SK-N-SH (cell line): ENCODE measurements around the gene ADAMTSL1.

Experiments
- CTCF ChIP-seq: fragments of 200-600 bp; sonication (generic); IDR thresholded peaks from 2 replicates; pipeline ENCODE4 v1.6.1; 2017; ENCODE audit warnings: antibody characterized with exemption, mild to moderate bottlenecking, moderate library complexity
- MAX ChIP-seq: IDR thresholded peaks from 2 replicates; pipeline ENCODE4 v1.4.0; 2012; ENCODE audit warnings: low read depth
- POLR2AphosphoS5 ChIP-seq: IDR thresholded peaks from 2 replicates; pipeline ENCODE4 v1.6.1; 2012; ENCODE audit warnings: low read depth, low read length
- RAD21 ChIP-seq: IDR thresholded peaks from 2 replicates; pipeline ENCODE4 v1.6.1; 2012; ENCODE audit warnings: mild to moderate bottlenecking, low read length
- REST ChIP-seq: IDR thresholded peaks from 2 replicates; pipeline ENCODE4 v1.6.1; 2012; ENCODE audit warnings: mild to moderate bottlenecking, low read depth, low read length, moderate library complexity
- SMC3 ChIP-seq: IDR thresholded peaks from 2 replicates; pipeline ENCODE4 v1.6.1; 2012; ENCODE audit warnings: low read depth, low read length, improper control_type of control experiment
- TAF1 ChIP-seq: IDR thresholded peaks from 2 replicates; pipeline ENCODE4 v1.6.1; 2012; ENCODE audit warnings: low read depth, mild to moderate bottlenecking, low read length, moderate library complexity, borderline replicate concordance
- USF1 ChIP-seq: IDR thresholded peaks from 2 replicates; pipeline ENCODE4 v1.4.0; 2012; ENCODE audit warnings: low read depth, borderline replicate concordance
- YY1 ChIP-seq: IDR thresholded peaks from 2 replicates; pipeline ENCODE4 v1.4.0; 2012; ENCODE audit warnings: low read depth, mild to moderate bottlenecking
- ZBTB33 ChIP-seq: IDR thresholded peaks from 2 replicates; pipeline ENCODE4 v1.4.0; 2012; ENCODE audit warnings: low read depth, borderline replicate concordance

GRCh38 chr9:18855656-18856055, 381.7 kb downstream of the ADAMTSL1 start:
- TF ChIP-seq CTCF, result no peak
- TF ChIP-seq POLR2AphosphoS5, result no peak
- no peak for TF ChIP-seq SMC3
- no peak for TF ChIP-seq REST
- TF ChIP-seq YY1, result no peak
- TF ChIP-seq USF1, result no peak
- no peak for TF ChIP-seq ZBTB33
- TF ChIP-seq RAD21, result no peak
- TF ChIP-seq MAX, result no peak
- TF ChIP-seq TAF1, result no peak
